ENCODE results near the gene RRP12. TPM values are rescaled to one million over a fixed set of nuclear protein-coding genes. Genes with fewer than 3 reads are reported as not detected.

Gene RRP12
- total and polyA plus RNA-seq, 4 donors: 12.7 to 44.2 (median 21.8) TPM

DNA sequence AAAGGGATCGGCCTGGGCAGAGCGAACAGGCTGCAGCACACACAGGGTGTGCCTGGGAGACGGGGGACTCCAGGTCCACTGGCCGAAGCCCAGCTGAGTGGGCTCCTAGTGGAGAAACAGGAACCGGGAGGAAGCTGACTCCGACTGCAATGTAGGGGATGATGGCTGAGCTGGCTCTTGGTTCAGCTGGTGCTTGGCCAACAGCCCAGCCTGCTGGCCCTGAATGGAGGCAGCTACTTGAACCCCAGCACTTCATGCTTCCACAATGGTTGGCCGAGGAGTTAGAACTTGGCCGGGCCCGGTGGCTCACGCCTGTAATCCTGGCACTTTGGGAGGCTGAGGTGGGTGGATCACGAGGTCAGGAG lies 39.6 kb downstream of the RRP12 start:
- DNase-seq (no peak), ATAC-seq (ENCODE audit: insufficient read depth, low FRiP score) (no peak)
- Histone ChIP-seq H3K9ac (ENCODE audit: insufficient read depth in 1 of 2, low read length in 2 of 2) (no peak overlapping the region), H3K4me3 (no peak overlapping the region), H3K4me1 (ENCODE audit: control insufficient read depth in 5 of 5, insufficient read depth in 5 of 5, low read length in 5 of 5) (peaks cover 0 to 8% (median 0%) of the 10 kb centered on the region in 5 donors), H3K9me3 (ENCODE audit: control insufficient read depth in 4 of 4, insufficient read depth in 3 of 4, low read length in 3 of 4) (no peaks in the 10 kb centered on the region), H3K36me3 (ENCODE audit: control insufficient read depth in 4 of 4, insufficient read depth in 4 of 4, low read length in 4 of 4) (peaks cover 0 to 40% (median 17%) of the 10 kb centered on the region in 4 donors), H3K27ac (ENCODE audit: low read depth in 1 of 2, low read length in 1 of 2) (no peak overlapping the region), H3K27me3 (ENCODE audit: control insufficient read depth in 3 of 3, insufficient read depth in 3 of 3, low read length in 2 of 3) (no peaks in the 10 kb centered on the region)
- 74 to 86% methylated on average over 11 of the region's 11 CpGs for WGBS, 2 donors
- TF ChIP-seq, protein P1, sequence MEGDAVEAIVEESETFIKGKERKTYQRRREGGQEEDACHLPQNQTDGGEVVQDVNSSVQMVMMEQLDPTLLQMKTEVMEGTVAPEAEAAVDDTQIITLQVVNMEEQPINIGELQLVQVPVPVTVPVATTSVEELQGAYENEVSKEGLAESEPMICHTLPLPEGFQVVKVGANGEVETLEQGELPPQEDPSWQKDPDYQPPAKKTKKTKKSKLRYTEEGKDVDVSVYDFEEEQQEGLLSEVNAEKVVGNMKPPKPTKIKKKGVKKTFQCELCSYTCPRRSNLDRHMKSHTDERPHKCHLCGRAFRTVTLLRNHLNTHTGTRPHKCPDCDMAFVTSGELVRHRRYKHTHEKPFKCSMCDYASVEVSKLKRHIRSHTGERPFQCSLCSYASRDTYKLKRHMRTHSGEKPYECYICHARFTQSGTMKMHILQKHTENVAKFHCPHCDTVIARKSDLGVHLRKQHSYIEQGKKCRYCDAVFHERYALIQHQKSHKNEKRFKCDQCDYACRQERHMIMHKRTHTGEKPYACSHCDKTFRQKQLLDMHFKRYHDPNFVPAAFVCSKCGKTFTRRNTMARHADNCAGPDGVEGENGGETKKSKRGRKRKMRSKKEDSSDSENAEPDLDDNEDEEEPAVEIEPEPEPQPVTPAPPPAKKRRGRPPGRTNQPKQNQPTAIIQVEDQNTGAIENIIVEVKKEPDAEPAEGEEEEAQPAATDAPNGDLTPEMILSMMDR (IDR thresholded peaks at IDR 0.05; ENCODE audit: control extremely low read depth, extremely low read depth): no peak

- no peaks in the 10 kb centered on the region for H3K27me3 ChIP-seq (ENCODE audit: control insufficient read depth in 3 of 3, insufficient read depth in 3 of 3, low read length in 2 of 3)
- H3K4me3 ChIP-seq: no peak overlapping the region
- peaks cover 0 to 13% (median 0%) of the 10 kb centered on the region in 5 donors for H3K4me1 ChIP-seq (ENCODE audit: control insufficient read depth in 5 of 5, insufficient read depth in 5 of 5, low read length in 5 of 5)
- peaks cover 0 to 34% (median 16%) of the 10 kb centered on the region in 4 donors for H3K36me3 ChIP-seq (ENCODE audit: control insufficient read depth in 4 of 4, insufficient read depth in 4 of 4, low read length in 4 of 4)
- H3K9ac ChIP-seq (ENCODE audit: insufficient read depth in 1 of 2, low read length in 2 of 2): no peak overlapping the region
- H3K9me3 ChIP-seq (ENCODE audit: control insufficient read depth in 4 of 4, insufficient read depth in 3 of 4, low read length in 3 of 4): no peaks in the 10 kb centered on the region
- DNase-seq (no peak), ATAC-seq (ENCODE audit: insufficient read depth, low FRiP score) (no peak)
- TF ChIP-seq, protein P1 (IDR thresholded peaks at IDR 0.05; ENCODE audit: control extremely low read depth, extremely low read depth): no peak
- no peak overlapping the region for H3K27ac ChIP-seq (ENCODE audit: low read depth in 1 of 2, low read length in 1 of 2)
- 89 to 93% methylated on average over 11 of the region's 11 CpGs for WGBS, 2 donors
Observed at GRCh38 chr10:97360705-97361536, 40.2 kb downstream of the RRP12 start.

GRCh38 chr10:97358781-97359180 lies 42.4 kb downstream of the RRP12 start:
- H3K27me3 ChIP-seq (ENCODE audit: control insufficient read depth in 3 of 3, insufficient read depth in 3 of 3, low read length in 2 of 3): no peaks in the 10 kb centered on the region
- no peak overlapping the region for H3K9ac ChIP-seq (ENCODE audit: insufficient read depth in 1 of 2, low read length in 2 of 2)
- peaks cover 0 to 14% (median 0%) of the 10 kb centered on the region in 5 donors for H3K4me1 ChIP-seq (ENCODE audit: control insufficient read depth in 5 of 5, insufficient read depth in 5 of 5, low read length in 5 of 5)
- H3K36me3 ChIP-seq (ENCODE audit: control insufficient read depth in 4 of 4, insufficient read depth in 4 of 4, low read length in 4 of 4): peaks cover 0 to 29% (median 15%) of the 10 kb centered on the region in 4 donors
- DNase-seq (no peak), ATAC-seq (ENCODE audit: insufficient read depth, low FRiP score) (no peak)
- H3K27ac ChIP-seq (ENCODE audit: low read depth in 1 of 2, low read length in 1 of 2): no peak overlapping the region
- 71 to 91% methylated on average over 3 of the region's 3 CpGs for WGBS, 2 donors
- no peak overlapping the region for H3K4me3 ChIP-seq
- no peaks in the 10 kb centered on the region for H3K9me3 ChIP-seq (ENCODE audit: control insufficient read depth in 4 of 4, insufficient read depth in 3 of 4, low read length in 3 of 4)
- TF ChIP-seq, protein P1 (IDR thresholded peaks at IDR 0.05; ENCODE audit: control extremely low read depth, extremely low read depth): no peak

Measured in lung (tissue), 12 donors.